Sigmoid colon (tissue), 4 donors: ENCODE measurements around the gene RIPOR3.

Experiments used
- CTCF ChIP-seq, 4 experiments: fragments of 450-650 bp in 3 of 4; fragments of 200-600 bp in 1 of 4; IDR thresholded peaks; one replicate each; pipeline ENCODE4 v1.5.1; 2016 to 2019; ENCODE audit warnings: antibody characterized with exemption in 4 of 4, mild to moderate bottlenecking in 3 of 4, moderate library complexity in 2 of 4
- EP300 ChIP-seq, 4 donors: sonication (generic); formaldehyde crosslinking; IDR thresholded peaks; one replicate each; pipeline ENCODE4 v1.6.1; 2017; ENCODE audit warnings: antibody characterized with exemption in 4 of 4
- POLR2A ChIP-seq, 2 donors: fragments of 450-650 bp; IDR thresholded peaks; one replicate each; pipeline ENCODE4 v1.6.1; 2016; ENCODE audit warnings: antibody characterized with exemption in 2 of 2, mild to moderate bottlenecking in 2 of 2, moderate library complexity in 2 of 2
- POLR2AphosphoS5 ChIP-seq, 4 donors: sonication (generic); formaldehyde crosslinking; IDR thresholded peaks; one replicate each; pipeline ENCODE4 v1.6.1; 2017; ENCODE audit warnings: antibody characterized with exemption in 4 of 4

GRCh38 chr20:50652702-50653294 lies 38.5 kb downstream of the RIPOR3 start:
- TF ChIP-seq CTCF (IDR thresholded peaks at IDR 0.05), result no peak
- TF ChIP-seq POLR2A (IDR thresholded peaks at IDR 0.05), result no peak
- TF ChIP-seq POLR2AphosphoS5 (IDR thresholded peaks at IDR 0.05), result no peak
- TF ChIP-seq EP300 (IDR thresholded peaks at IDR 0.05), result no peak
